ENCODE results near the gene SPRING1. TPM values are rescaled to one million over a fixed set of nuclear protein-coding genes. Genes with fewer than 3 reads are reported as not detected.
"Not testable (repeated sequence)": the region's sequence is repeated elsewhere in the genome, so short reads cannot be mapped to it uniquely, and the experiment has no call there.

Gene SPRING1
- total and polyA plus RNA-seq, 4 donors: 6.0 to 11.7 (median 8.4) TPM

DNA sequence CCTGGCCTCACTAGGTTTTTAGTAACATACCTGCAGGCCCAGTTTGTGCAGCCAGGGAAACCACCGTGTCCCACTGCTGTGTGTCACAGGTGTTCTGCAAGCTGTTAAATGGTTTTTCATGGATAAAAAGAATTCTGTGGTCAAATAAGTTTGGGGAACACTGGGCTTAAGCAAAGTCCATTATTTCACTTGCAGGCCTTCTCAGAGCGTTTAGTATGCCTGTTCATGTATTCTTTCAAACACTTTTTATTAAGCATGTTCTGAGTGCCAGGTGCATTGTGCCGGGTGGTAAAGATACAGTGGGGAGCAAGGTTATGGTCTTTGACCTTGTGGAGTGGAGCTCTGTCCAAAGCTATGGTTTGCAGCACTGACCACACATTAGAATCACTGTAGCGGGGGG is 7.7 kb upstream of the SPRING1 start:
- no peaks in the 10 kb centered on the region for H3K9me3 ChIP-seq (ENCODE audit: control insufficient read depth in 4 of 4, low read length in 3 of 4)
- no peak overlapping the region for H3K4me3 ChIP-seq (ENCODE audit: low read depth in 1 of 3, low read length in 3 of 3)
- no peaks in the 10 kb centered on the region for H3K36me3 ChIP-seq (ENCODE audit: control insufficient read depth in 4 of 4, insufficient read depth in 3 of 4, low read depth in 1 of 4, low read length in 3 of 4)
- 90% methylated on average over 4 of the region's 4 CpGs for WGBS
- no peak for DNase-seq (ENCODE audit: low spot score)
- no peak overlapping the region for H3K27ac ChIP-seq (ENCODE audit: low read depth in 1 of 2, low read length in 2 of 2)
- no peak overlapping the region for H3K9ac ChIP-seq (ENCODE audit: low read depth in 1 of 2, low read length in 2 of 2)
- no peaks in the 10 kb centered on the region for H3K4me1 ChIP-seq (ENCODE audit: control insufficient read depth in 4 of 4, insufficient read depth in 4 of 4, low read length in 3 of 4)
- no peaks in the 10 kb centered on the region for H3K27me3 ChIP-seq (ENCODE audit: control insufficient read depth in 4 of 4, insufficient read depth in 4 of 4, low read length in 3 of 4)
- no peak for TF ChIP-seq GABPA (IDR thresholded peaks at IDR 0.05 in 1 of 2, conservative IDR thresholded peaks at IDR 0.05 in 1 of 2)
- no peak for TF ChIP-seq HNF4G (IDR thresholded peaks at IDR 0.05)
- TF ChIP-seq, protein P1, sequence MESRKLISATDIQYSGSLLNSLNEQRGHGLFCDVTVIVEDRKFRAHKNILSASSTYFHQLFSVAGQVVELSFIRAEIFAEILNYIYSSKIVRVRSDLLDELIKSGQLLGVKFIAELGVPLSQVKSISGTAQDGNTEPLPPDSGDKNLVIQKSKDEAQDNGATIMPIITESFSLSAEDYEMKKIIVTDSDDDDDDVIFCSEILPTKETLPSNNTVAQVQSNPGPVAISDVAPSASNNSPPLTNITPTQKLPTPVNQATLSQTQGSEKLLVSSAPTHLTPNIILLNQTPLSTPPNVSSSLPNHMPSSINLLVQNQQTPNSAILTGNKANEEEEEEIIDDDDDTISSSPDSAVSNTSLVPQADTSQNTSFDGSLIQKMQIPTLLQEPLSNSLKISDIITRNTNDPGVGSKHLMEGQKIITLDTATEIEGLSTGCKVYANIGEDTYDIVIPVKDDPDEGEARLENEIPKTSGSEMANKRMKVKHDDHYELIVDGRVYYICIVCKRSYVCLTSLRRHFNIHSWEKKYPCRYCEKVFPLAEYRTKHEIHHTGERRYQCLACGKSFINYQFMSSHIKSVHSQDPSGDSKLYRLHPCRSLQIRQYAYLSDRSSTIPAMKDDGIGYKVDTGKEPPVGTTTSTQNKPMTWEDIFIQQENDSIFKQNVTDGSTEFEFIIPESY (IDR thresholded peaks at IDR 0.05): no peak
- TF ChIP-seq SP1 (IDR thresholded peaks at IDR 0.05): no peak
- no peak for TF ChIP-seq NR2F2 (IDR thresholded peaks at IDR 0.05)
- TF ChIP-seq, protein P2, sequence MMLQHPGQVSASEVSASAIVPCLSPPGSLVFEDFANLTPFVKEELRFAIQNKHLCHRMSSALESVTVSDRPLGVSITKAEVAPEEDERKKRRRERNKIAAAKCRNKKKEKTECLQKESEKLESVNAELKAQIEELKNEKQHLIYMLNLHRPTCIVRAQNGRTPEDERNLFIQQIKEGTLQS (IDR thresholded peaks at IDR 0.05): no peak
- no peak for TF ChIP-seq RAD21 (IDR thresholded peaks at IDR 0.05)
- no peak for TF ChIP-seq TAF1 (conservative IDR thresholded peaks at IDR 0.05)
- TF ChIP-seq, protein P3, sequence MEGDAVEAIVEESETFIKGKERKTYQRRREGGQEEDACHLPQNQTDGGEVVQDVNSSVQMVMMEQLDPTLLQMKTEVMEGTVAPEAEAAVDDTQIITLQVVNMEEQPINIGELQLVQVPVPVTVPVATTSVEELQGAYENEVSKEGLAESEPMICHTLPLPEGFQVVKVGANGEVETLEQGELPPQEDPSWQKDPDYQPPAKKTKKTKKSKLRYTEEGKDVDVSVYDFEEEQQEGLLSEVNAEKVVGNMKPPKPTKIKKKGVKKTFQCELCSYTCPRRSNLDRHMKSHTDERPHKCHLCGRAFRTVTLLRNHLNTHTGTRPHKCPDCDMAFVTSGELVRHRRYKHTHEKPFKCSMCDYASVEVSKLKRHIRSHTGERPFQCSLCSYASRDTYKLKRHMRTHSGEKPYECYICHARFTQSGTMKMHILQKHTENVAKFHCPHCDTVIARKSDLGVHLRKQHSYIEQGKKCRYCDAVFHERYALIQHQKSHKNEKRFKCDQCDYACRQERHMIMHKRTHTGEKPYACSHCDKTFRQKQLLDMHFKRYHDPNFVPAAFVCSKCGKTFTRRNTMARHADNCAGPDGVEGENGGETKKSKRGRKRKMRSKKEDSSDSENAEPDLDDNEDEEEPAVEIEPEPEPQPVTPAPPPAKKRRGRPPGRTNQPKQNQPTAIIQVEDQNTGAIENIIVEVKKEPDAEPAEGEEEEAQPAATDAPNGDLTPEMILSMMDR (IDR thresholded peaks at IDR 0.05; ENCODE audit: low read depth, low read length, missing input control): no peak
- no peak for TF ChIP-seq EGR1 (IDR thresholded peaks at IDR 0.05; ENCODE audit: low read depth in 2 of 2)

DNA sequence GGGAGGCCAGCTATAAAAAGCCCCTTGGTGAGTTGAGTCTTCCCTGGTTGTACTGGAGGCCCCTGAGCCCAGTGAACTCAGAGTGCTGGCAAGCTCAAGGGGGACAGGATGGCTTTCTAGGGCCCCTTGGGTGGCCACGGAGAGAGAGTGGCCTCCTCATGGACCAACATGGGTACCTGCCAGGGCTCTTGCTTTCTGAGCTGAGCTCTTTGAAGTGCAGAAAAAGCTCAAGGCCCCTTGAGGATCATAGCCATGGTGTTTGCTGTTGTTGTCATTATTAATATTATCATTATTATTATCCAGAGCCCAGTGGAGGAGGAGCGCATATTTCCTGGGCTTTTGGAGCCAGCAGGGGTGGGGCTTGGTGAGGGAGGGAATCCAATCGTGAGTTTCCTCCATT is 6.9 kb upstream of the SPRING1 start:
- TF ChIP-seq, protein P4, sequence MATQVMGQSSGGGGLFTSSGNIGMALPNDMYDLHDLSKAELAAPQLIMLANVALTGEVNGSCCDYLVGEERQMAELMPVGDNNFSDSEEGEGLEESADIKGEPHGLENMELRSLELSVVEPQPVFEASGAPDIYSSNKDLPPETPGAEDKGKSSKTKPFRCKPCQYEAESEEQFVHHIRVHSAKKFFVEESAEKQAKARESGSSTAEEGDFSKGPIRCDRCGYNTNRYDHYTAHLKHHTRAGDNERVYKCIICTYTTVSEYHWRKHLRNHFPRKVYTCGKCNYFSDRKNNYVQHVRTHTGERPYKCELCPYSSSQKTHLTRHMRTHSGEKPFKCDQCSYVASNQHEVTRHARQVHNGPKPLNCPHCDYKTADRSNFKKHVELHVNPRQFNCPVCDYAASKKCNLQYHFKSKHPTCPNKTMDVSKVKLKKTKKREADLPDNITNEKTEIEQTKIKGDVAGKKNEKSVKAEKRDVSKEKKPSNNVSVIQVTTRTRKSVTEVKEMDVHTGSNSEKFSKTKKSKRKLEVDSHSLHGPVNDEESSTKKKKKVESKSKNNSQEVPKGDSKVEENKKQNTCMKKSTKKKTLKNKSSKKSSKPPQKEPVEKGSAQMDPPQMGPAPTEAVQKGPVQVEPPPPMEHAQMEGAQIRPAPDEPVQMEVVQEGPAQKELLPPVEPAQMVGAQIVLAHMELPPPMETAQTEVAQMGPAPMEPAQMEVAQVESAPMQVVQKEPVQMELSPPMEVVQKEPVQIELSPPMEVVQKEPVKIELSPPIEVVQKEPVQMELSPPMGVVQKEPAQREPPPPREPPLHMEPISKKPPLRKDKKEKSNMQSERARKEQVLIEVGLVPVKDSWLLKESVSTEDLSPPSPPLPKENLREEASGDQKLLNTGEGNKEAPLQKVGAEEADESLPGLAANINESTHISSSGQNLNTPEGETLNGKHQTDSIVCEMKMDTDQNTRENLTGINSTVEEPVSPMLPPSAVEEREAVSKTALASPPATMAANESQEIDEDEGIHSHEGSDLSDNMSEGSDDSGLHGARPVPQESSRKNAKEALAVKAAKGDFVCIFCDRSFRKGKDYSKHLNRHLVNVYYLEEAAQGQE (IDR thresholded peaks at IDR 0.05): no peak
- no peak for TF ChIP-seq RAD21 (IDR thresholded peaks at IDR 0.05)
- TF ChIP-seq EGR1 (IDR thresholded peaks at IDR 0.05; ENCODE audit: low read depth in 2 of 2): no peak
- TF ChIP-seq, protein P5, sequence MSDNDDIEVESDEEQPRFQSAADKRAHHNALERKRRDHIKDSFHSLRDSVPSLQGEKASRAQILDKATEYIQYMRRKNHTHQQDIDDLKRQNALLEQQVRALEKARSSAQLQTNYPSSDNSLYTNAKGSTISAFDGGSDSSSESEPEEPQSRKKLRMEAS (IDR thresholded peaks at IDR 0.05): no peak
- TF ChIP-seq, protein P2 (IDR thresholded peaks at IDR 0.05): no peak
- TF ChIP-seq HNF4A (conservative IDR thresholded peaks at IDR 0.05): no peak
- TF ChIP-seq, protein P3 (IDR thresholded peaks at IDR 0.05; ENCODE audit: low read depth, low read length, missing input control): no peak
- Histone ChIP-seq H3K27ac (ENCODE audit: low read depth in 1 of 2, low read length in 2 of 2) (no peak overlapping the region), H3K4me1 (ENCODE audit: control insufficient read depth in 4 of 4, insufficient read depth in 4 of 4, low read length in 3 of 4) (no peaks in the 10 kb centered on the region), H3K4me3 (ENCODE audit: low read depth in 1 of 3, low read length in 3 of 3) (no peak overlapping the region), H3K9me3 (ENCODE audit: control insufficient read depth in 4 of 4, low read length in 3 of 4) (no peaks in the 10 kb centered on the region), H3K27me3 (ENCODE audit: control insufficient read depth in 4 of 4, insufficient read depth in 4 of 4, low read length in 3 of 4) (no peaks in the 10 kb centered on the region), H3K9ac (ENCODE audit: low read depth in 1 of 2, low read length in 2 of 2) (no peak overlapping the region), H3K36me3 (ENCODE audit: control insufficient read depth in 4 of 4, insufficient read depth in 3 of 4, low read depth in 1 of 4, low read length in 3 of 4) (no peaks in the 10 kb centered on the region)
- DNase-seq (ENCODE audit: low spot score): no peak
- WGBS: 70% methylated on average over 3 of the region's 3 CpGs

DNA sequence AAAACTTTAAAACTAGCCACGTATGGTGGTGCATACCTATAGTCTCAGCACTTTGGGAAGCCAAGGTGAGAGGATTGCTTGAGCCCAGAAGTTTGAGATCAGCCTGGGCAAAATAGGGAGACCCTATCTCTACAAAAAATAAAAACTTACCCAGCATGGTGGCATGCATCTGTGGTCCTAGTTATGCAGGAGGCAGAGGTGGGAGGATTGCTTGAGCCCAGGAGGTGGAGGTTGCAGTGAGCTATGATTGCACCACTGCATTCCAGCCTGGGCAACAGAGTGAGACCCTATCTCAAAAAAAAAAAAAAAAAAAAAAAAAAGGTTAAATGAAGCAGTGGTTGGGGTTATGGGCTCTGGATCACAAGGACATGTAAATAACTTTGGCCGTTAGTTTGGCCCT is 4.9 kb upstream of the SPRING1 start:
- H3K9ac ChIP-seq (ENCODE audit: low read depth in 1 of 2, low read length in 2 of 2); DNase-seq (ENCODE audit: low spot score); H3K4me1 ChIP-seq (ENCODE audit: control insufficient read depth in 4 of 4, insufficient read depth in 4 of 4, low read length in 3 of 4); H3K27ac ChIP-seq (ENCODE audit: low read depth in 1 of 2, low read length in 2 of 2); H3K9me3 ChIP-seq (ENCODE audit: control insufficient read depth in 4 of 4, low read length in 3 of 4); H3K27me3 ChIP-seq (ENCODE audit: control insufficient read depth in 4 of 4, insufficient read depth in 4 of 4, low read length in 3 of 4); H3K4me3 ChIP-seq (ENCODE audit: low read depth in 1 of 3, low read length in 3 of 3); H3K36me3 ChIP-seq (ENCODE audit: control insufficient read depth in 4 of 4, insufficient read depth in 3 of 4, low read depth in 1 of 4, low read length in 3 of 4): not testable (repeated sequence)
- WGBS: 59% methylated on average over 2 of the region's 2 CpGs
